ENCODE measurements around the gene NRL.

NRL gene

GRCh38 chr14:24096545-24097181 is 18.1 kb downstream of the NRL start:
- peaks cover 2% of the 10 kb centered on the region for H3K4me1 ChIP-seq (ENCODE audit: insufficient read depth, low read length)
- H3K4me3 ChIP-seq (ENCODE audit: low read length), result no peak overlapping the region
- H3K27me3 ChIP-seq (ENCODE audit: insufficient read depth, low read length), result peaks cover 11% of the 10 kb centered on the region

GRCh38 chr14:24095271-24096068 is 19.3 kb downstream of the NRL start:
- peaks cover 2% of the 10 kb centered on the region for H3K4me1 ChIP-seq (ENCODE audit: insufficient read depth, low read length)
- H3K27me3 ChIP-seq (ENCODE audit: insufficient read depth, low read length), result peaks cover 11% of the 10 kb centered on the region
- H3K4me3 ChIP-seq (ENCODE audit: low read length), result peak overlapping the region; percentile 56
- H2AFZ ChIP-seq (ENCODE audit: low read depth, low read length), result no peak overlapping the region
- H3K9me3 ChIP-seq (ENCODE audit: low read length), result no peaks in the 10 kb centered on the region
- H3K36me3 ChIP-seq (ENCODE audit: insufficient read depth, low read length), result no peaks in the 10 kb centered on the region

More at GRCh38 chr14:24096545-24097181, 18.1 kb downstream of the NRL start:
- Histone ChIP-seq H3K36me3 (ENCODE audit: insufficient read depth, low read length) (no peaks in the 10 kb centered on the region), H2AFZ (ENCODE audit: low read depth, low read length) (no peak overlapping the region), H3K9me3 (ENCODE audit: low read length) (no peaks in the 10 kb centered on the region)

- Histone ChIP-seq H3K4me3 (ENCODE audit: low read length) (peak overlapping the region; percentile 56), H3K27me3 (ENCODE audit: insufficient read depth, low read length) (peaks cover 11% of the 10 kb centered on the region), H3K9me3 (ENCODE audit: low read length) (no peaks in the 10 kb centered on the region), H2AFZ (ENCODE audit: low read depth, low read length) (peak overlapping the region; percentile 90), H3K36me3 (ENCODE audit: insufficient read depth, low read length) (no peaks in the 10 kb centered on the region), H3K4me1 (ENCODE audit: insufficient read depth, low read length) (peaks cover 2% of the 10 kb centered on the region)
These were observed 19.9 kb downstream of the NRL start for GRCh38 chr14:24094841-24095270.

- peak within 1 kb of the TSS; percentile 56 for H3K4me3 ChIP-seq (ENCODE audit: low read length)
- H3K27me3 ChIP-seq (ENCODE audit: insufficient read depth, low read length), result peaks cover 11% of the 10 kb centered on the region
- no peaks in the 10 kb centered on the region for H3K9me3 ChIP-seq (ENCODE audit: low read length)
- peaks cover 2% of the 10 kb centered on the region for H3K4me1 ChIP-seq (ENCODE audit: insufficient read depth, low read length)
- no peaks in the 10 kb centered on the region for H3K36me3 ChIP-seq (ENCODE audit: insufficient read depth, low read length)
- H2AFZ ChIP-seq (ENCODE audit: low read depth, low read length), result peak within 1 kb of the TSS; percentile 90
These were observed 20.6 kb downstream of the NRL start, which contains the start of gene PCK2 for GRCh38 chr14:24093901-24094840. TSS of gene PCK2 (plus strand) at chr14:24094311. CDS start at chr14:24094406, 95 bp downstream.

- peak overlapping the region; percentile 90 for H2AFZ ChIP-seq (ENCODE audit: low read depth, low read length)
- no peaks in the 10 kb centered on the region for H3K36me3 ChIP-seq (ENCODE audit: insufficient read depth, low read length)
- H3K4me3 ChIP-seq (ENCODE audit: low read length), result peak overlapping the region; percentile 56
- H3K9me3 ChIP-seq (ENCODE audit: low read length), result no peaks in the 10 kb centered on the region
- peaks cover 9% of the 10 kb centered on the region for H3K27me3 ChIP-seq (ENCODE audit: insufficient read depth, low read length)
- peaks cover 2% of the 10 kb centered on the region for H3K4me1 ChIP-seq (ENCODE audit: insufficient read depth, low read length)
These were observed 21.4 kb downstream of the NRL start for GRCh38 chr14:24093207-24093900.

GRCh38 chr14:24092505-24093206 is 22.1 kb downstream of the NRL start:
- Histone ChIP-seq H3K4me1 (ENCODE audit: insufficient read depth, low read length) (peaks cover 2% of the 10 kb centered on the region), H3K36me3 (ENCODE audit: insufficient read depth, low read length) (no peaks in the 10 kb centered on the region), H3K27me3 (ENCODE audit: insufficient read depth, low read length) (peaks cover 9% of the 10 kb centered on the region), H3K9me3 (ENCODE audit: low read length) (no peaks in the 10 kb centered on the region), H3K4me3 (ENCODE audit: low read length) (no peak overlapping the region), H2AFZ (ENCODE audit: low read depth, low read length) (no peak overlapping the region)

GRCh38 chr14:24092110-24092504 is 22.6 kb downstream of the NRL start:
- Histone ChIP-seq H3K27me3 (ENCODE audit: insufficient read depth, low read length) (peaks cover 15% of the 10 kb centered on the region), H3K9me3 (ENCODE audit: low read length) (no peaks in the 10 kb centered on the region), H3K4me3 (ENCODE audit: low read length) (no peak overlapping the region), H3K36me3 (ENCODE audit: insufficient read depth, low read length) (no peaks in the 10 kb centered on the region), H2AFZ (ENCODE audit: low read depth, low read length) (no peak overlapping the region), H3K4me1 (ENCODE audit: insufficient read depth, low read length) (peaks cover 2% of the 10 kb centered on the region)

- no peaks in the 10 kb centered on the region for H3K9me3 ChIP-seq (ENCODE audit: low read length)
- no peak overlapping the region for H2AFZ ChIP-seq (ENCODE audit: low read depth, low read length)
- no peak overlapping the region for H3K4me3 ChIP-seq (ENCODE audit: low read length)
- peaks cover 19% of the 10 kb centered on the region for H3K27me3 ChIP-seq (ENCODE audit: insufficient read depth, low read length)
- H3K36me3 ChIP-seq (ENCODE audit: insufficient read depth, low read length), result no peaks in the 10 kb centered on the region
- H3K4me1 ChIP-seq (ENCODE audit: insufficient read depth, low read length), result peaks cover 2% of the 10 kb centered on the region
These were observed 24.9 kb downstream of the NRL start for GRCh38 chr14:24089890-24090289.

- H3K9me3 ChIP-seq (ENCODE audit: low read length), result no peaks in the 10 kb centered on the region
- no peaks in the 10 kb centered on the region for H3K4me1 ChIP-seq (ENCODE audit: insufficient read depth, low read length)
- H3K4me3 ChIP-seq (ENCODE audit: low read length), result no peak overlapping the region
- no peaks in the 10 kb centered on the region for H3K36me3 ChIP-seq (ENCODE audit: insufficient read depth, low read length)
- H3K27me3 ChIP-seq (ENCODE audit: insufficient read depth, low read length), result peaks cover 33% of the 10 kb centered on the region
- H2AFZ ChIP-seq (ENCODE audit: low read depth, low read length), result no peak overlapping the region
These were observed 26.7 kb downstream of the NRL start for GRCh38 chr14:24088095-24088494.

GRCh38 chr14:24087004-24087403 is 27.7 kb downstream of the NRL start:
- Histone ChIP-seq H3K36me3 (ENCODE audit: insufficient read depth, low read length) (no peaks in the 10 kb centered on the region), H3K4me1 (ENCODE audit: insufficient read depth, low read length) (no peaks in the 10 kb centered on the region), H3K4me3 (ENCODE audit: low read length) (no peak overlapping the region), H2AFZ (ENCODE audit: low read depth, low read length) (no peak overlapping the region), H3K9me3 (ENCODE audit: low read length) (no peaks in the 10 kb centered on the region), H3K27me3 (ENCODE audit: insufficient read depth, low read length) (peaks cover 44% of the 10 kb centered on the region)

- Histone ChIP-seq H2AFZ (ENCODE audit: low read depth, low read length) (no peak overlapping the region), H3K27me3 (ENCODE audit: insufficient read depth, low read length) (peaks cover 48% of the 10 kb centered on the region), H3K9me3 (ENCODE audit: low read length) (no peaks in the 10 kb centered on the region), H3K4me3 (ENCODE audit: low read length) (no peak overlapping the region), H3K4me1 (ENCODE audit: insufficient read depth, low read length) (peaks cover 1% of the 10 kb centered on the region), H3K36me3 (ENCODE audit: insufficient read depth, low read length) (no peaks in the 10 kb centered on the region)
These were observed 28.4 kb downstream of the NRL start for GRCh38 chr14:24086193-24086955.
